Endothelial cell of umbilical vein (primary cell): ENCODE measurements around the gene TRIM7.

Source experiments
- EZH2 ChIP-seq: IDR thresholded peaks from 2 replicates; pipeline ENCODE4 v1.6.1; 2012; ENCODE audit warnings: borderline replicate concordance, low read depth, mild to moderate bottlenecking, moderate library complexity, low read length, inconsistent platforms; ENCODE audit not compliant: severe bottlenecking
- JUN ChIP-seq: IDR thresholded peaks from 2 replicates; pipeline ENCODE4 v1.6.1; 2011; ENCODE audit warnings: borderline replicate concordance, low read depth; ENCODE audit not compliant: insufficient read length, insufficient read depth
- POLR2A ChIP-seq: IDR thresholded peaks from 2 replicates; pipeline ENCODE4 v1.6.1; 2012; ENCODE audit warnings: low read depth, mild to moderate bottlenecking, control low read depth, low read length
- POLR2AphosphoS5 ChIP-seq: IDR thresholded peaks from 2 replicates; pipeline ENCODE4 v1.6.1; 2012; ENCODE audit warnings: low read depth, mild to moderate bottlenecking, control low read depth, low read length, moderate library complexity; ENCODE audit not compliant: insufficient read depth
- TF ChIP-seq, protein P1 (sequence below), 2 donors: IDR thresholded peaks; 1 replicate in 1 of 2; 2 replicates in 1 of 2; pipeline ENCODE4 v1.5.1; 2011; ENCODE audit warnings: low read length in 2 of 2, mild to moderate bottlenecking in 2 of 2, moderate library complexity in 2 of 2, control low read depth in 1 of 2, inconsistent platforms in 1 of 2, low read depth in 1 of 2; ENCODE audit not compliant: insufficient read depth in 1 of 2; ENCODE audit errors: extremely low read depth in 1 of 2
- TF ChIP-seq, protein P2 (sequence below): IDR thresholded peaks from 2 replicates; pipeline ENCODE4 v1.6.1; 2011; ENCODE audit not compliant: insufficient read depth, insufficient read length

DNA sequence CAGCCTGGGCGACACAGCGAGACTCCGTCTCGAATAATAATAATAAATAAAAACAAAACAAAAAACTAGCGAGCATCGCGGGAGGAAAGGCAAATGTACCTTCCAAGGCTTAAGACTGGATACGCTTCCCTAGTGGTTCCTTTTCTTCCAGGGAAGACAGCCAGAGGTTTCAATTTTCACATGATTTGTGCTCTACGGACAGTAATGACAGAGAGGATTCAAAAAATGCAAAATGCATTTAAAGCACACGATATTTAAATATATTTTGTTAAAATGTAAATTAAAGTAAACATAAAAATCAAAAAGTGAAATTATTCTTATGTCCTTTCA lies 13.8 kb upstream of the TRIM7 start:
- TF ChIP-seq JUN: no peak
- TF ChIP-seq EZH2: no peak
- TF ChIP-seq, protein P1, sequence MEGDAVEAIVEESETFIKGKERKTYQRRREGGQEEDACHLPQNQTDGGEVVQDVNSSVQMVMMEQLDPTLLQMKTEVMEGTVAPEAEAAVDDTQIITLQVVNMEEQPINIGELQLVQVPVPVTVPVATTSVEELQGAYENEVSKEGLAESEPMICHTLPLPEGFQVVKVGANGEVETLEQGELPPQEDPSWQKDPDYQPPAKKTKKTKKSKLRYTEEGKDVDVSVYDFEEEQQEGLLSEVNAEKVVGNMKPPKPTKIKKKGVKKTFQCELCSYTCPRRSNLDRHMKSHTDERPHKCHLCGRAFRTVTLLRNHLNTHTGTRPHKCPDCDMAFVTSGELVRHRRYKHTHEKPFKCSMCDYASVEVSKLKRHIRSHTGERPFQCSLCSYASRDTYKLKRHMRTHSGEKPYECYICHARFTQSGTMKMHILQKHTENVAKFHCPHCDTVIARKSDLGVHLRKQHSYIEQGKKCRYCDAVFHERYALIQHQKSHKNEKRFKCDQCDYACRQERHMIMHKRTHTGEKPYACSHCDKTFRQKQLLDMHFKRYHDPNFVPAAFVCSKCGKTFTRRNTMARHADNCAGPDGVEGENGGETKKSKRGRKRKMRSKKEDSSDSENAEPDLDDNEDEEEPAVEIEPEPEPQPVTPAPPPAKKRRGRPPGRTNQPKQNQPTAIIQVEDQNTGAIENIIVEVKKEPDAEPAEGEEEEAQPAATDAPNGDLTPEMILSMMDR (IDR thresholded peaks at IDR 0.05; ENCODE audit: extremely low read depth in 1 of 2, insufficient read depth in 1 of 2, low read depth in 1 of 2, low read length in 2 of 2): no peak
- TF ChIP-seq POLR2AphosphoS5: no peak
- TF ChIP-seq, protein P2, sequence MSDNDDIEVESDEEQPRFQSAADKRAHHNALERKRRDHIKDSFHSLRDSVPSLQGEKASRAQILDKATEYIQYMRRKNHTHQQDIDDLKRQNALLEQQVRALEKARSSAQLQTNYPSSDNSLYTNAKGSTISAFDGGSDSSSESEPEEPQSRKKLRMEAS: no peak
- no peak for TF ChIP-seq POLR2A
